Cardiac atrium fibroblast (primary cell): ENCODE measurements around the gene PLA2G4E. TPM values are rescaled to one million over a fixed set of nuclear protein-coding genes. Genes with fewer than 3 reads are reported as not detected.

Source experiments
- total RNA-seq: library from RNA; depleted of rRNA; stranded (reverse); fragments of >200 nt; gene quantifications from 2 replicates; pipeline ENCODE4 v1.2.3, GENCODE V29; 2015

PLA2G4E gene
- not detected in 2 replicates for total RNA-seq

DNA sequence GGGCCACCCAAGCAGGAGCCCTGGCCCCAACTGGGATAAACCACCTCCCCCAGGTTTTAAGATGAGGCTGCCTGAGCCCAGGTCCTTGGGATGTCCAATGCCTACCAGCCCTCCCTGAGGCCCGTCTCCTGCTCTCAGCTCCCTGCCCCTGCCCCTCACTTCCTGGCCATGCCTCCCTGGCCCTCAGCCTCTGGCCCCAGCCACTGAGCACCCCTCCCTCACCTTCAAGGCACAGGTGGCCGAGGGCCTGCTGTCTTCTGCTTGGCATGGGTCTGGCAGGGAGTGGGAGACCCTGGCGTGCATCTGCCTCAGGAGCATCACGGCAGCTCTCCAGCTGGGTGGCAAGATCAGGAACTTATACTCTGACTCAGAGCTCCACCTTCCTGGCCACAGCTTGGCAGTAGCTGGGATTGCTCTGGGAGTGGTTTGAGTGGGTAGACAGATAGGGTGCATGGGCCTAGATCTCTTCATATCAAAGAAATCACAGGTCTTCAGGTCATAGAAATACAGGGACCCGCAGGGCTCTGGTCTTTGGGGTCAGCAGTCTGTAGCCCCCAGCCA lies at the start of gene PLA2G4E:
Gene PLA2G4E (minus strand): TSS at position 330 of the 561 bp plus-strand sequence. CDS start 12 bp downstream, at position 318.

GRCh38 chr15:41972253-41973242 lies 48.3 kb downstream of the PLA2G4E start, which contains the start of gene EHD4:
TSS of gene EHD4 (minus strand) at chr15:41972557. CDS start at chr15:41972494, 63 bp downstream.

Other genes starting within 250 kb of the PLA2G4E start
- gene MAPKBP1, start 246.6 kb downstream of the PLA2G4E start, total RNA-seq, result 4.3 and 4.9 TPM in 2 replicates
- gene JMJD7, start 192.9 kb downstream of the PLA2G4E start, total RNA-seq, result 1.1 and 1.3 TPM in 2 replicates
- gene PLA2G4B, start 182.2 kb downstream of the PLA2G4E start, total RNA-seq, result 0.32 TPM in 1 of 2 replicates, not detected in the other
- gene SPTBN5, start 127.0 kb downstream of the PLA2G4E start, total RNA-seq, result under 0.01 and 0.16 TPM in 2 replicates
- gene EHD4, start 48.5 kb downstream of the PLA2G4E start, total RNA-seq, result 15.5 and 17.7 TPM in 2 replicates
- gene PLA2G4D, start 73.5 kb upstream of the PLA2G4E start, total RNA-seq, result not detected in 2 replicates
- gene PLA2G4F, start 135.6 kb upstream of the PLA2G4E start, total RNA-seq, result not detected in 2 replicates
- 30.3 and 31.4 TPM in 2 replicates for gene VPS39, start 187.3 kb upstream of the PLA2G4E start, total RNA-seq